ENCODE results near the gene PHF20.
A peak's percentile ranks its signal among the peaks of the same experiment; 100 is the strongest.
"Not testable (repeated sequence)": the region's sequence is repeated elsewhere in the genome, so short reads cannot be mapped to it uniquely, and the experiment has no call there.

Gene PHF20

GRCh38 chr20:35767683-35768481 is 3.9 kb upstream of the PHF20 start:
- no peak overlapping the region for H3K27ac ChIP-seq

GRCh38 chr20:35768731-35769664 is 2.8 kb upstream of the PHF20 start:
- no peak for TF ChIP-seq ZFX (IDR thresholded peaks at IDR 0.05)
- H3K27ac ChIP-seq = no peak overlapping the region

More at GRCh38 chr20:35767683-35768481, 3.9 kb upstream of the PHF20 start:
- TF ChIP-seq CTCF (conservative IDR thresholded peaks at IDR 0.05) (no peak), ZFX (IDR thresholded peaks at IDR 0.05) (no peak)

GRCh38 chr20:35771367-35771688 is 487 bp upstream of the PHF20 start:
- TF ChIP-seq ZFX (IDR thresholded peaks at IDR 0.05) (no peak), CTCF (conservative IDR thresholded peaks at IDR 0.05) (no peak)
- H3K27ac ChIP-seq = peak overlapping the region; percentile 85

- peak overlapping the region; percentile 85 for H3K27ac ChIP-seq
- TF ChIP-seq CTCF (conservative IDR thresholded peaks at IDR 0.05) = no peak
- TF ChIP-seq ZFX (IDR thresholded peaks at IDR 0.05) = no peak
Measured at GRCh38 chr20:35772563-35773058, 796 bp downstream of the PHF20 start.

- no peak for TF ChIP-seq CTCF (conservative IDR thresholded peaks at IDR 0.05)
- no peak for TF ChIP-seq ZFX (IDR thresholded peaks at IDR 0.05)
- H3K27ac ChIP-seq = peak overlapping the region; percentile 85
Measured at GRCh38 chr20:35773154-35773751, 1.4 kb downstream of the PHF20 start.

GRCh38 chr20:35774391-35774790 is 2.6 kb downstream of the PHF20 start:
- TF ChIP-seq CTCF (conservative IDR thresholded peaks at IDR 0.05) (no peak), ZFX (IDR thresholded peaks at IDR 0.05) (no peak)
- H3K27ac ChIP-seq = peak overlapping the region; percentile 11; the same call in 1 of the 2 replicates

DNA sequence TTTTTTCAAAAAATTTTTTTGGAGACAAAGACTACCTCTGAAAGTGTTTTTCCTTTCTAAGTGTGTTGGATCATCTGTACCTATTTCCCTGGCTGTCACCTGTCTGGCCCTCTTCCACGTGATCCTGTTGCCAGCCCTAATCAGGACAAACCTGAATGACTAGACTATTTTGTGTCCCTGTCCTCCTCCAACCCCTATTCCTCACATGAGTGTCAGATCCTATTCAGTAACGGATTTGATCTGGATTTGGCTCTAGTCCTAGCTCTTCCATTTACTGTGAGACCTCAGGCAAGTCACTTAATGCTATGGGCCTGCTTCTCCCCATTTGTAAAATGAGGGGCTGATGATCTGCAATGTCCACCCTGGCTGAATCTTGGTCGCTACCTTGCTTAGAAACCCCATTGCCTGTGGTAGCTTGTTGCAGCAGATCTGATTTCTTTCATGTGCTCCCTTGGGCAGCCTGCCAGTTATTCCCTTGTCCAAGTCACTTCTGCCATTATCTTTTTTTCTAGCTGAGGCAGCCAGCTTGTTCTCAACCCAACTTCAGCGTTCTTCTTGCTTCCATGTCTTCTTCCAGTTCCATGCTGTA is 4.8 kb downstream of the PHF20 start:
- H3K27ac ChIP-seq = peak overlapping the region; percentile 81

GRCh38 chr20:35783811-35784210 is 12.0 kb downstream of the PHF20 start:
- not testable (repeated sequence) for H3K27ac ChIP-seq

More for the DNA sequence above, 4.8 kb downstream of the PHF20 start:
- TF ChIP-seq ZFX (IDR thresholded peaks at IDR 0.05) = no peak
- no peak for TF ChIP-seq CTCF (conservative IDR thresholded peaks at IDR 0.05)

DNA sequence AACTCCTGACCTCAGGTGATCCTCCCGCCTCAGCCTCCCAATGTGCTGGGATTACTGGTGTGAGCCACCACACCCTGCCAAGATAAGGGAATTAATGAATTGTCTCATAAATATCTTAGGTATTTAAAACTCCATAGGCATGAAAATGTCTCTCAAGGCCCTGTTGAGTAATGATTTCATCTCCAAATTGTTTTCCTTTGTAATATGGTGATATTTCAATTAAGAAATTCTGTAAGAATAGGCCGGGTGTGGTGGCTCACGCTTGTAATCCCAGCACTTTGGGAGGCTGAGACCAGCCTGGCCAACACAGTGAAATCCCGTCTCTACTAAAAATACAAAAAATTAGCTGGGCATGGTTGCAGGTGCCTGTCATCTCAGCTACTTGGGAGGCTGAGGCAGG is 13.7 kb downstream of the PHF20 start:
- not testable (repeated sequence) for H3K27ac ChIP-seq

All from C4-2B (cell line).